Measurements from ENCODE around the gene PDE11A.

DNA sequence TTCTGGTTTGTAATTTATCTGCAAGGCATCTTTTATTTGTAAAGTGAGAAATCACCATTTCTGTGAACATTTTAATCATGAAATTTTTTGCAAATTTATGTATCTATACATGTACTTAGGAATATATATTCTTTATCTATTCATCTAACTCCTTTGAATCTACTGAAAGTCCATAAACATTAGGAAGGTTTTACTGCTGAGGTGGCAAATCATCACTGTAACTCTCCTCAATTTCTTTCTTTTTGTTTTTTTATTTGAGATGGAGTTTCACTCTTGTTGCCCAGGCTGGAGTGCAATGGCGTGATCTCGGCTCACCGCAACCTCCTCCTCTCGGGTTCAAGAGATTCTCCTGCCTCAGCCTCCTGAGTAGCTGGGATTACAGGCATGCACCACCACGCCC is 383.7 kb downstream of the PDE11A start:
- TF ChIP-seq JUND (IDR thresholded peaks at IDR 0.05; ENCODE audit: low read length): no peak
- TF ChIP-seq YY1 (IDR thresholded peaks at IDR 0.05; ENCODE audit: low read depth, low read length): no peak
- TF ChIP-seq, protein P1, sequence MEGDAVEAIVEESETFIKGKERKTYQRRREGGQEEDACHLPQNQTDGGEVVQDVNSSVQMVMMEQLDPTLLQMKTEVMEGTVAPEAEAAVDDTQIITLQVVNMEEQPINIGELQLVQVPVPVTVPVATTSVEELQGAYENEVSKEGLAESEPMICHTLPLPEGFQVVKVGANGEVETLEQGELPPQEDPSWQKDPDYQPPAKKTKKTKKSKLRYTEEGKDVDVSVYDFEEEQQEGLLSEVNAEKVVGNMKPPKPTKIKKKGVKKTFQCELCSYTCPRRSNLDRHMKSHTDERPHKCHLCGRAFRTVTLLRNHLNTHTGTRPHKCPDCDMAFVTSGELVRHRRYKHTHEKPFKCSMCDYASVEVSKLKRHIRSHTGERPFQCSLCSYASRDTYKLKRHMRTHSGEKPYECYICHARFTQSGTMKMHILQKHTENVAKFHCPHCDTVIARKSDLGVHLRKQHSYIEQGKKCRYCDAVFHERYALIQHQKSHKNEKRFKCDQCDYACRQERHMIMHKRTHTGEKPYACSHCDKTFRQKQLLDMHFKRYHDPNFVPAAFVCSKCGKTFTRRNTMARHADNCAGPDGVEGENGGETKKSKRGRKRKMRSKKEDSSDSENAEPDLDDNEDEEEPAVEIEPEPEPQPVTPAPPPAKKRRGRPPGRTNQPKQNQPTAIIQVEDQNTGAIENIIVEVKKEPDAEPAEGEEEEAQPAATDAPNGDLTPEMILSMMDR (IDR thresholded peaks at IDR 0.05; ENCODE audit: control extremely low read depth in 1 of 3, insufficient read depth in 1 of 3, low read depth in 1 of 3, low read length in 3 of 3): no peak
- no peak for TF ChIP-seq BACH1 (IDR thresholded peaks at IDR 0.05; ENCODE audit: low read length)
- no peak for TF ChIP-seq POLR2AphosphoS5 (IDR thresholded peaks at IDR 0.05; ENCODE audit: low read depth, low read length)
- TF ChIP-seq EZH2 (IDR thresholded peaks at IDR 0.05; ENCODE audit: low read depth, low read length, severe bottlenecking): no peak
- TF ChIP-seq JUN (IDR thresholded peaks at IDR 0.05; ENCODE audit: low read depth, low read length): no peak

Data from H1 (cell line).